ENCODE measurements around the gene CENPM.

The CENPM gene

DNA sequence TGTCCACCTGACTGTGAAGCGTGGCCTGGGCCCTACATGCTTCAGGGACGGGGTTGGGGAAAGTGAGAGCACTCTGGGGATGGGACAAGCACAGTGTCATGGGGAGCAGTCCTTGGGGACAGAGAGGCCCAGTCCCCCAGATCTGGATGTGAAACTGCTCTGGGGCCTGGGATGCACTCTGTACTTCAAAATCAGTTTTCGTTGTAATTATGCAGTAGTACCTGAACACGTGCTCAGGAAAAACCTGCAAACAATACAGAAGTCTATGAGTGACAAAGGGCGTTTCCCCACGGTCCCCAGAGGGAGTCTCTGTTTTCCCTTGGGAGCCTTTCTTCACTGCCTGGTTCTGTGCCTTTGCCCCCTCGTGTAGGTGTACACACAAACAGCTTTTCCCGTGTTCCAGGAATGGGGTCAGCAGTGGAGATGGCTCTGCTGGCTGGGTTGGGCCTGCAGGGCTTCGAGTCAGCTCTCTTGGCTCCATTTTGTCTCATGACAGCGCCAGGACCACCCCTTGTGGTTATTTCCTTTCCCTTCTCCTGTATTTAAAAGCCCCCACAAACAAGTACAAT, 15.2 kb downstream of the CENPM start:
- DNase-seq: no peak

GRCh38 chr22:41929418-41929810, 17.5 kb downstream of the CENPM start:
- no peak for DNase-seq

DNA sequence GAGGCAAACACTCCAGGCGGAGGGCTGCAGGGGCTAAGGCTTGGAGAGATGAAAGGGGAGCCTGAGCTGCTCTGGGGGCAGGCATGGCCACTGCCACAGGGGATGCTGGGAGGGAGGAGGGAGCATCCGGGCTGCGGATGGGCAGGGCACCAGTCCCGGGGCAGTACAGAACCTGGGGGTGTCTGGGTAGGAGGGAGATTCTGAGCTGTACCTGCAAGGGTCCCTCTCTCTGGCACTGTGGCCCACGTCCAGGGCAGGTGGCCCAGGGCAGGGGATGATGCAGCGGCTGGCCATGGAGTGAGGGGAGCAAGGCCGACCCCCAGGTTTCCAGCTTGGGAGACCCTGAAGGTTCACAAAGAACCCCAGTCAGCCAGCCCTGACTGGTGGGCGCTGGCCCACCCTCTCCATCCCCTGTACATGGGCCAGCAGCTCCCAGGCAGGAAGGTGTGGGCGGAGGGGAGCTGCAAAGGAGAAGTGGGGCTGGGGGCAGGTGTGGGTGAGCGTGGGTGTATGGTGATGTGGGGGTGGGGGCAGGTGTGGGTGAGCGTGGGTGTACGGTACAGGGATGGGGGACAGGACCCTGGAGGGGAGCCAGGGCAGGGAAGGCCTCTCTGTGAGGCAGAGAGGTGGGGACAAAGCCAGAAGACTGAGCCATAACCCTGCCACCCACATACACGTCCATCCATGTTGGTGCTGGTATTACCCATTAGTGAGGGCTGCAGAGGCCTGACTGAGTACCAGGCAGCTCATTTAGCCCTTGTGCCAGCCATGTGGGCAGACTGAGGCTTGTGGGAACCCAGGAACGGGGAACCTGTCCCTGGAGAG, 18.1 kb downstream of the CENPM start:
- DNase-seq: no peak

DNA sequence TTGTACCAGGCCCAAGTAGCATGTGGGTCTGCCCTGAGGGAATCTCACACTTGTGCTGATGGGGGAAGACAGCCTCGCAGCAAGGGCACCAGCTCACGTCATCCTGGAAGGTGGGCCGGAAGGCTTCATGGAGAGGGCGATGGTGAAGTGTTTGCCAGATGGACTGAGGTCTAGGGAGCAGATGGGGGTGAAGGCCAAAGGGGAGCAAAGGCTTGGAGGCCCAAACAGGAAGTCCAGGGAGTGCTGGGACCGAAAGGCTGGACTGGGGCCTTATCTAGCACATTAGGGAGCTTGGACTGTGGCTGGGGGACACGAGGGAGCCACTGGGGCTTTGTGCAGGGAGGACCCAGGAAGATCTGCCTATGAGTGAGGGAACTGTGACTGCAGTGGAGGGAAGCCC, 19.1 kb downstream of the CENPM start:
- DNase-seq: no peak

DNA sequence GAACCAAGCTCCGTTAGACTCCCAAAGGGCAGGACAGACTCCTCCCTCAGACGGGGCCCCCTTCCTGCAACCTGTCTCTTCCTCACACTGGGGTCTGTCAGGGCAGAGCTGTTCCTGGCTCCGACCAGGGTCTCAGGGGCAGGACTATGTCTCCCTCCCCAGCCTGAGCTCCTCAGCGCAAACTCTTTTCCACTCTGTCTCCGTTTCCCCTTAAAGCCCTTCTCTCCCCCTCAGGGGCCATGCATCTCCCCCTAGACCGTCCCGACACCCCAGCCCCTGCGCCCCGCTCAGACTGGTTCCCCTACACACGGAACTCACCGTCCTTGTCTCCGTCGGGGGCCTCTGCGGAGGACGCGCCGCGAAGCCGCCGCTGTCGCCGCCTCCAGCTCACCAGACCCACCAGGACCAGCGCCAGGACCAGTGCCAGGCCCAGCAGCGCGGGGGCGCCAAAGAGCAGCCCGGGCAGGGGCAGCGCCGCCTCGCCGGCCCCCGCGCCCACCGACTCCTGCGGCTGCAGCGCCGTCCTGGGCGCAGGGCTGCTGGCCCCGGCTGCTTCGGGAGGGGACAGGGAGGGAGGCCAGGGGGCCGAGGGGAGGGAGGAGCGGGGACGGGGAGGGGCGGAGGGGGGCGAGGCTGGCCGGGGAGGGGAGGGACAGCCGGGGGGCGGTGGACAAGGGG, 21.0 kb downstream of the CENPM start:
- peak; percentile 82 for DNase-seq

DNA sequence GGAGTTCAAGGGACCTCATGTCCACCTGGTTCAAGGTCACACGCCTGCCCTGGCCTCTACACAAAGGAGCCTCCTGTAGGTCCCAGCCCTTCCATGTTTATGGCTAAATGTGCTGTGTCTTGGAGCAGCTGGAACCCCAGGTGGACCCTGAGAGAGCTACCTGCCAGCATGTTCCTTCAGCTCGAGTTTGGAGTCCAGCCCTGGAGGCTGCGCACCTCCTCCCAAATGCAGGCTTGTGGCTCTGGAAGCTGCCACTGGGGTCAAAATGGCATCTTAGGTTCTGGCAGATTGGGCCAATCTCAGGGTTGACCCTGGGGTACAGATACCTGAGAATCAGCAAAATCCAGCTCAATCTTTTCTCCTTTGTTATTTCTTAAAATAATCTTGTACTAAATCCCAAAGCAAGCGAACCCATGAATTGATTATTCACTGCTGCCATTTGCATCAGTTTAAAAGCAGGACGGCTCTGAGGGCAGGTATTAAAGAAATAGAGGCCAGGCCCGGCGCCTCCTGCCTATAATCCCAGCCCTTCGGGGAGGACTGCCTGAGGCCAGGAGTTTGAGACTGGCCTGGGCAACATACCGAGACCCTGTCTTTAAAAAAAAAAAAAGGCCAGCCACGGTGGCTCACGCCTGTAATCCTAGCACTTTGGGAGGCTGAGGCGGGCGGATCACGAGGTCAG, 23.2 kb downstream of the CENPM start:
- DNase-seq: no peak

- no peak for DNase-seq
Measured at GRCh38 chr22:41922940-41923594, 23.9 kb downstream of the CENPM start.

DNA sequence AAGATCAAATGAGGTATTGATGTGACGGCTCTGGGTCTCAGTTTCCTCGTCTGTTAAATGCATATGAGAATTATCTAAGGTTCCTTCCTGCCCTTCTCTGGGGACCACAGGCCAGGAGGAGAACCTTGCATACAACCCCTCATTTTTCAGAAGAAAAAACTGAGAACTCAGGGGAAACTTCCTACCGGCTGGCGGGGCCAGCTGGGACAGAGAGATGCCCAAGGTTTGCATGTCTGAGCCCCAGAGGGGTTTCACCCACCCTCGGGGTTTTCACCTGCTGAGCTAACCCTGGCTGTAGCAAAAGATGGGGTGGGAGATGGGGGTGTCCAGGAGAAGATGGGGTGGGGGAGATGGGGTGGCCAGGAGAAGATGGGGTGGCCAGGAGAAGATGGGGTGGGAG, 24.6 kb downstream of the CENPM start:
- no peak for DNase-seq

- no peak for DNase-seq
Measured at GRCh38 chr22:41920271-41920976, 26.5 kb downstream of the CENPM start.

- DNase-seq: peak; percentile 50
Measured at GRCh38 chr22:41919357-41920224, 27.4 kb downstream of the CENPM start.

GRCh38 chr22:41917903-41918791, 28.8 kb downstream of the CENPM start:
- DNase-seq: no peak

- DNase-seq: no peak
Measured at GRCh38 chr22:41917375-41917902, 29.5 kb downstream of the CENPM start.

- no peak for DNase-seq
Measured at GRCh38 chr22:41916745-41917358, 30.1 kb downstream of the CENPM start.

- no peak for DNase-seq
Measured at GRCh38 chr22:41915786-41916493, 31.0 kb downstream of the CENPM start.

GRCh38 chr22:41915035-41915785, 31.7 kb downstream of the CENPM start, which contains the start of gene SHISA8:
TSS of gene SHISA8 (minus strand) at chr22:41915074. CDS start at chr22:41914667, 407 bp downstream.
- peak; percentile 68 for DNase-seq

- DNase-seq: no peak
Measured at GRCh38 chr22:41914611-41915034, 32.3 kb downstream of the CENPM start.

DNA sequence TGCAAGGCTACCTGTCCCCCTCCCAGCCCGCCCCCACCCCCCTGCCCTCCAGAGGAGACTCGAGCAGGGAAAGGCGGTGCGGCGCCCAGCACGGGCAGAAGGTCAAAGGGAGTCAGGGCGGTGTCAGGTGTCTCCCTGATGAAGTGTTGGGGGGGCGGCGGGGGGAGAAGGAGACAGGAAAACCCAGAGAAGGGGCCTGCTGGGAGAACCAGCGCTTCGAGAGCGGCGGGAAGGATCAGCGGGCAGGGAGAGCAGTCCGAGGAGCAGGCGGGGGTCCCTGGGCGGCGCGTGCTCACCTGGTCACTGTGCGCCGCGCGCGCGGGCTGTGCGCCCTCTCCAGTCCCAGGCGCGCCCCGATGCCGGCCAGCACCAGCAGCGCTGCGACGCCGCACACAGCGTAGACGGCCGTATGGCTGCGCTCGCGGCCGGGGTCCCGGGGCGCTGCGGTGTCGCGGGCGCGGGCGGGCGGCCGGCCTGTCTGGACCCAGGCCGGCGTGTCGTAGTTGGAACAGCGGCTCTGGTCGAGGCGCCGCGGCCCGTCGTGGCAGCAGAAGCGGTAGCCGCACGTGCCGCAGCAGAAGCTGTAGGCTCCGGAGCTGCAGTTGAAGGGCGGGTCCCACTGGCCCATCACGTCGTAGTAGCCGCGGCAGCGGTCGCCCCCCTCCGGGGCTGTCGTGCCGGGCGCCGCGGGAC, 33.0 kb downstream of the CENPM start:
- no peak for DNase-seq

All from CD4-positive, alpha-beta T cell treated with Interleukin-12 subunit alpha and Interleukin-12 subunit beta, for 1 hour (primary cell).